Lower leg skin (tissue), 4 donors: Measurements from ENCODE around the gene ARHGAP22. TPM values are rescaled to one million over a fixed set of nuclear protein-coding genes. Genes with fewer than 3 reads are reported as not detected.

Experiments
- DNase-seq, 2 donors: peaks; one replicate each; pipeline ENCODE4 v3.0.0-alpha.2; 2019; ENCODE audit warnings: low spot score in 2 of 2
- H3K4me3 ChIP-seq: fragments of 200-600 bp; sonication (generic); 2 replicates; pipeline ENCODE4 v1.5.1; 2017; ENCODE audit warnings: mild to moderate bottlenecking, low read depth; ENCODE audit not compliant: poor library complexity, severe bottlenecking
- CTCF ChIP-seq, 3 donors: fragments of 450-650 bp; IDR thresholded peaks; one replicate each; pipeline ENCODE4 v1.5.1; 2016; ENCODE audit warnings: antibody characterized with exemption in 3 of 3, mild to moderate bottlenecking in 3 of 3, moderate library complexity in 2 of 3
- POLR2A ChIP-seq, 2 donors: fragments of 450-650 bp; IDR thresholded peaks; one replicate each; pipeline ENCODE4 v1.6.1; 2016 to 2017; ENCODE audit warnings: antibody characterized with exemption in 2 of 2, mild to moderate bottlenecking in 1 of 2, moderate library complexity in 1 of 2
- WGBS, 2 donors: methylation state at CpG; one replicate each; pipeline ENCODE4 v1.1.5; 2018; 5-methylcytosine and 5-hydroxymethylcytosine counted together
- intact Hi-C: fragments of 100-400 bp; cut with DNase I; formaldehyde crosslinking; loops from one replicate; pipeline ENCODE4 v1.15.0; 2023; ENCODE audit warnings: low total_unique reads
- total RNA-seq, 4 donors: library from RNA; depleted of rRNA; stranded (reverse); fragments of >200 nt; gene quantifications; one replicate each; pipeline ENCODE4 v1.1.0, GENCODE V29; 2016

The ARHGAP22 gene
- total RNA-seq, 4 donors from 2014 or later: 0.46 to 3.0 (median 1.4) TPM

- TF ChIP-seq CTCF (IDR thresholded peaks at IDR 0.05) (no peak), POLR2A (IDR thresholded peaks at IDR 0.05) (no peak)
- intact Hi-C loops: no loop called here
- 84 to 86% methylated on average over 6 of the region's 6 CpGs for WGBS, 2 donors
- peak in 1 of 2 donors; percentile 58 for DNase-seq
- H3K4me3 ChIP-seq: no peak overlapping the region
Observed at GRCh38 chr10:48507494-48507893, 97.4 kb downstream of the ARHGAP22 start.

GRCh38 chr10:48506147-48506917 lies 98.5 kb downstream of the ARHGAP22 start:
- H3K4me3 ChIP-seq: no peak overlapping the region
- WGBS, 2 donors: 84 to 92% methylated on average over 8 of the region's 8 CpGs
- intact Hi-C loops: no loop called here
- no peak for TF ChIP-seq POLR2A (IDR thresholded peaks at IDR 0.05)
- TF ChIP-seq CTCF (IDR thresholded peaks at IDR 0.05): no peak
- peak in 1 of 2 donors; percentile 48 for DNase-seq

- intact Hi-C loops: no loop called here
- TF ChIP-seq CTCF (IDR thresholded peaks at IDR 0.05): no peak
- no peak for TF ChIP-seq POLR2A (IDR thresholded peaks at IDR 0.05)
Observed at GRCh38 chr10:48505394-48506112, 99.3 kb downstream of the ARHGAP22 start.

GRCh38 chr10:48504141-48504885 lies 100.6 kb downstream of the ARHGAP22 start:
- intact Hi-C loops: no loop called here
- no peak overlapping the region for H3K4me3 ChIP-seq
- DNase-seq: peak in 1 of 2 donors; percentile 82
- TF ChIP-seq POLR2A (IDR thresholded peaks at IDR 0.05) (no peak), CTCF (IDR thresholded peaks at IDR 0.05) (no peak)
- 67 to 76% methylated on average over 4 of the region's 4 CpGs for WGBS, 2 donors

More at GRCh38 chr10:48505394-48506112, 99.3 kb downstream of the ARHGAP22 start:
- H3K4me3 ChIP-seq: no peak overlapping the region
- peak in 1 of 2 donors; percentile 58 for DNase-seq
- WGBS, 2 donors: 82 to 85% methylated on average over 15 of the region's 15 CpGs

- no peak for TF ChIP-seq POLR2A (IDR thresholded peaks at IDR 0.05)
- no peak for TF ChIP-seq CTCF (IDR thresholded peaks at IDR 0.05)
- peak in 1 of 2 donors; percentile 43 for DNase-seq
- H3K4me3 ChIP-seq: no peak overlapping the region
- WGBS, 2 donors: 89 to 94% methylated on average over 11 of the region's 11 CpGs
- intact Hi-C loops: no loop called here
Observed at GRCh38 chr10:48503293-48503911, 101.5 kb downstream of the ARHGAP22 start.
